ENCODE data around the gene HDDC3.

HDDC3 gene

GRCh38 chr15:90892498-90893174 lies 39.7 kb downstream of the HDDC3 start:
- no peak for DNase-seq (ENCODE audit: extremely low read depth in 1 of 2, low read depth in 1 of 2)

- DNase-seq (ENCODE audit: extremely low read depth in 1 of 2, low read depth in 1 of 2): no peak
These were observed 40.3 kb downstream of the HDDC3 start for GRCh38 chr15:90892023-90892422.

- no peak for DNase-seq (ENCODE audit: extremely low read depth in 1 of 2, low read depth in 1 of 2)
These were observed 40.9 kb downstream of the HDDC3 start for GRCh38 chr15:90891346-90891949.

GRCh38 chr15:90890839-90891238 lies 41.5 kb downstream of the HDDC3 start:
- DNase-seq (ENCODE audit: extremely low read depth in 1 of 2, low read depth in 1 of 2): no peak

GRCh38 chr15:90889736-90890456 lies 42.5 kb downstream of the HDDC3 start:
- no peak for DNase-seq (ENCODE audit: extremely low read depth in 1 of 2, low read depth in 1 of 2)

- no peak for DNase-seq (ENCODE audit: extremely low read depth in 1 of 2, low read depth in 1 of 2)
These were observed 43.0 kb downstream of the HDDC3 start for GRCh38 chr15:90889313-90889730.

GRCh38 chr15:90887037-90887481 lies 45.3 kb downstream of the HDDC3 start:
- DNase-seq (ENCODE audit: extremely low read depth in 1 of 2, low read depth in 1 of 2): no peak

GRCh38 chr15:90886291-90886614 lies 46.1 kb downstream of the HDDC3 start:
- DNase-seq (ENCODE audit: extremely low read depth in 1 of 2, low read depth in 1 of 2): no peak

- peak; percentile 50 to 72 for DNase-seq (ENCODE audit: extremely low read depth in 1 of 2, low read depth in 1 of 2)
These were observed 46.7 kb downstream of the HDDC3 start for GRCh38 chr15:90885432-90886290.

GRCh38 chr15:90884719-90885431 lies 47.5 kb downstream of the HDDC3 start:
- DNase-seq (ENCODE audit: extremely low read depth in 1 of 2, low read depth in 1 of 2): no peak

GRCh38 chr15:90883976-90884718 lies 48.2 kb downstream of the HDDC3 start, which contains the start of gene FES:
TSS of gene FES (plus strand) at chr15:90884504. CDS start at chr15:90885046, 542 bp downstream.
- DNase-seq (ENCODE audit: extremely low read depth in 1 of 2, low read depth in 1 of 2): no peak

- DNase-seq (ENCODE audit: extremely low read depth in 1 of 2, low read depth in 1 of 2): no peak
These were observed 48.8 kb downstream of the HDDC3 start for GRCh38 chr15:90883526-90883975.

- no peak for DNase-seq (ENCODE audit: extremely low read depth in 1 of 2, low read depth in 1 of 2)
These were observed 49.4 kb downstream of the HDDC3 start for GRCh38 chr15:90882781-90883525.

- no peak for DNase-seq (ENCODE audit: extremely low read depth in 1 of 2, low read depth in 1 of 2)
These were observed 50.2 kb downstream of the HDDC3 start for GRCh38 chr15:90881978-90882721.

GRCh38 chr15:90881181-90881977 lies 51.0 kb downstream of the HDDC3 start:
- DNase-seq (ENCODE audit: extremely low read depth in 1 of 2, low read depth in 1 of 2): no peak

GRCh38 chr15:90880381-90881145 lies 51.8 kb downstream of the HDDC3 start:
- DNase-seq (ENCODE audit: extremely low read depth in 1 of 2, low read depth in 1 of 2): no peak
